ENCODE measurements around the gene DNAJB2.

DNA sequence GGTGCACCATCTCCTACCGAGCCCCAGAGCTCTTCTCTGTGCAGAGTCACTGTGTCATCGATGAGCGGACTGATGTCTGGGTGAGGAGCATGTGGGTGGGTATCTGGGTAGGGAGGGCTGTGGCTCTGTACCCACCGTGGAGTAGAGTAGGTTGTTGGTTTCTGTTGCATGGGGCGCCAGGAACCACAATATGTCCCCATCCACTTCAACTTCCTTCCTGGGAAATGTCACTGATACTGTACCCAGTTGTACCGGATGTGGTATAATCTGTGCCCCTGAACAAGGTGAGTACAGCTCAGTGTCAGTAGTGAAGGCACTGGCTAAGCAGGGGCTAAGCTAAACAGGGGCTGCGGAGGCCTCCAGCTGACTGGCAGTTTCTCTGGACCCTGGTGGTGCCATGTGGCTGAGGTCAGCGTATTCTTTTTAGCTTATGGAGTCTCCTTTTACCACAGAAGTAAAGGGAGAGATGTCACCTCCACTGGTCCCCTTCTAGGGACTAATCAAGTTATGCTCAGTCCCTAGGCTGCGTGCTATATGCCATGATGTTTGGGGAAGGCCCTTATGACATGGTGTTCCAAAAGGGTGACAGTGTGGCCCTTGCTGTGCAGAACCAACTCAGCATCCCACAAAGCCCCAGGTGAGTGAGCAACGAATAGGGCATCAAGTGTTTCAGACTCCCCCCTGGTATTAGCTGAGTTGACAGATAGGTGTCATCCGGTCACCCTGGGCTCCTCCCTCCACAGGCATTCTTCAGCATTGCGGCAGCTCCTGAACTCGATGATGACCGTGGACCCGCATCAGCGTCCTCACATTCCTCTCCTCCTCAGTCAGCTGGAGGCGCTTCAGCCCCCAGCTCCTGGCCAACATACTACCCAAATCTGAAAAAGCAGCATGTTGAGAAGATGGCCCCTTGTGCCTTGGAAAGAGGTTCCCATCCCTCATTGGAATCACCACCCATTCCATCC is 31.2 kb upstream of the DNAJB2 start:
- TF ChIP-seq POLR2A (IDR thresholded peaks at IDR 0.05; ENCODE audit: extremely low read depth, insufficient read length), result no peak
- TF ChIP-seq, protein P1, sequence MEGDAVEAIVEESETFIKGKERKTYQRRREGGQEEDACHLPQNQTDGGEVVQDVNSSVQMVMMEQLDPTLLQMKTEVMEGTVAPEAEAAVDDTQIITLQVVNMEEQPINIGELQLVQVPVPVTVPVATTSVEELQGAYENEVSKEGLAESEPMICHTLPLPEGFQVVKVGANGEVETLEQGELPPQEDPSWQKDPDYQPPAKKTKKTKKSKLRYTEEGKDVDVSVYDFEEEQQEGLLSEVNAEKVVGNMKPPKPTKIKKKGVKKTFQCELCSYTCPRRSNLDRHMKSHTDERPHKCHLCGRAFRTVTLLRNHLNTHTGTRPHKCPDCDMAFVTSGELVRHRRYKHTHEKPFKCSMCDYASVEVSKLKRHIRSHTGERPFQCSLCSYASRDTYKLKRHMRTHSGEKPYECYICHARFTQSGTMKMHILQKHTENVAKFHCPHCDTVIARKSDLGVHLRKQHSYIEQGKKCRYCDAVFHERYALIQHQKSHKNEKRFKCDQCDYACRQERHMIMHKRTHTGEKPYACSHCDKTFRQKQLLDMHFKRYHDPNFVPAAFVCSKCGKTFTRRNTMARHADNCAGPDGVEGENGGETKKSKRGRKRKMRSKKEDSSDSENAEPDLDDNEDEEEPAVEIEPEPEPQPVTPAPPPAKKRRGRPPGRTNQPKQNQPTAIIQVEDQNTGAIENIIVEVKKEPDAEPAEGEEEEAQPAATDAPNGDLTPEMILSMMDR (IDR thresholded peaks at IDR 0.05; ENCODE audit: low read depth, low read length), result no peak
- TF ChIP-seq, protein P2, sequence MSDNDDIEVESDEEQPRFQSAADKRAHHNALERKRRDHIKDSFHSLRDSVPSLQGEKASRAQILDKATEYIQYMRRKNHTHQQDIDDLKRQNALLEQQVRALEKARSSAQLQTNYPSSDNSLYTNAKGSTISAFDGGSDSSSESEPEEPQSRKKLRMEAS (IDR thresholded peaks at IDR 0.05; ENCODE audit: low read depth, low read length), result no peak
